Right atrium auricular region (tissue), 2 donors: ENCODE results near the gene PDE10A. TPM values are rescaled to one million over a fixed set of nuclear protein-coding genes. Genes with fewer than 3 reads are reported as not detected.

Source experiments
- DNase-seq: peaks from one replicate; pipeline ENCODE4 v3.0.0-alpha.2; 2019; ENCODE audit warnings: low spot score
- H3K27ac ChIP-seq, 2 donors: fragments of 200-600 bp; sonication (generic); 1 replicate in 1 of 2; 2 replicates in 1 of 2; pipeline ENCODE4 v1.5.1; 2016 to 2019
- H3K27me3 ChIP-seq, 2 donors: fragments of 200-600 bp; sonication (generic); one replicate each; pipeline versions ENCODE4 v1.5.1 to v1.6.0; 2017 to 2019
- H3K36me3 ChIP-seq: fragments of 200-600 bp; sonication (generic); one replicate; pipeline ENCODE4 v1.5.1; 2016
- H3K4me1 ChIP-seq, 2 donors: fragments of 200-600 bp; sonication (generic); one replicate each; pipeline versions ENCODE4 v1.5.1 to v1.6.0; 2017 to 2019
- H3K4me3 ChIP-seq, 2 donors: fragments of 200-600 bp; sonication (generic); 1 replicate in 1 of 2; 2 replicates in 1 of 2; pipeline ENCODE4 v1.5.1; 2017 to 2019; ENCODE audit warnings: mild to moderate bottlenecking in 1 of 2, moderate library complexity in 1 of 2
- H3K9me3 ChIP-seq, 2 donors: fragments of 200-600 bp; sonication (generic); one replicate each; pipeline ENCODE4 v1.5.1; 2019
- total RNA-seq, 2 donors: library from RNA; depleted of rRNA; stranded (reverse); fragments of >200 nt; gene quantifications; one replicate each; pipeline ENCODE4 v1.1.0, GENCODE V29; 2016
- TF ChIP-seq, protein P1 (sequence below), 2 donors: fragments of 200-600 bp; sonication (generic); IDR thresholded peaks; one replicate each; pipeline ENCODE4 v1.5.1; 2019; ENCODE audit warnings: antibody characterized with exemption in 2 of 2

PDE10A gene
- total RNA-seq, 2 donors from 2014 or later = 3.6 to 4.3 TPM

DNA sequence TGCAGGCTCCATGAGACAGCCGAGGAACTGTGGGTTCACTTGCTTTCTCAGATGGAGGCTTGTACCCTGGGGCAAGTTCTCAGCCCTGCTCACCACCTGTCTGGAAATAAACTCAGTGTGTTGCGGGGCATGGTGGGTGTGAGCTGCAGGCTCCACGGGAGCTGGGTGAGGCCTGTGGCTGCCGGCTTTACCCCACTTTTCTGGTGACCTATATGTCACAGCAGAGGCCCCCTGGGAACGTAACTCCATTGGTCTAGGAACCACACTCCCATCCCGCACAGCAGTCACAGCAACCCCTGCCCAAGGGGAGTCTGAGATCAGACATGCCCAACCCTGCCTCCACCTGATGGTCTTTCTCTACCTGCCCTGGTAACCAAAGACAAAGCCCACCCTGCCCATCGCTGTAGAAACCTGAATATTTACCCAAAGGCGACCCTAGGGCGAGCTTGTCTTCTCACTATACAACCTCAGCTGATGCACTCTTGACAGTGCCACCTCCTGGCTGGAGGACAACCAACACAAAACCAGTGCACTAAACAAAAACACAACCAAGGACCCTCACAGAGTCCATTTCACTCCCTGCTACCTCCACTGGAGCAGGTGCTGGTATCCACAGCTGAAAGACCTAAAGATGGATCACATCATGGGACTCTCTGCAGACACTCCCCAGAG lies 174.3 kb downstream of the PDE10A start:
- H3K4me3 ChIP-seq = no peak overlapping the region
- TF ChIP-seq, protein P1, sequence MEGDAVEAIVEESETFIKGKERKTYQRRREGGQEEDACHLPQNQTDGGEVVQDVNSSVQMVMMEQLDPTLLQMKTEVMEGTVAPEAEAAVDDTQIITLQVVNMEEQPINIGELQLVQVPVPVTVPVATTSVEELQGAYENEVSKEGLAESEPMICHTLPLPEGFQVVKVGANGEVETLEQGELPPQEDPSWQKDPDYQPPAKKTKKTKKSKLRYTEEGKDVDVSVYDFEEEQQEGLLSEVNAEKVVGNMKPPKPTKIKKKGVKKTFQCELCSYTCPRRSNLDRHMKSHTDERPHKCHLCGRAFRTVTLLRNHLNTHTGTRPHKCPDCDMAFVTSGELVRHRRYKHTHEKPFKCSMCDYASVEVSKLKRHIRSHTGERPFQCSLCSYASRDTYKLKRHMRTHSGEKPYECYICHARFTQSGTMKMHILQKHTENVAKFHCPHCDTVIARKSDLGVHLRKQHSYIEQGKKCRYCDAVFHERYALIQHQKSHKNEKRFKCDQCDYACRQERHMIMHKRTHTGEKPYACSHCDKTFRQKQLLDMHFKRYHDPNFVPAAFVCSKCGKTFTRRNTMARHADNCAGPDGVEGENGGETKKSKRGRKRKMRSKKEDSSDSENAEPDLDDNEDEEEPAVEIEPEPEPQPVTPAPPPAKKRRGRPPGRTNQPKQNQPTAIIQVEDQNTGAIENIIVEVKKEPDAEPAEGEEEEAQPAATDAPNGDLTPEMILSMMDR (IDR thresholded peaks at IDR 0.05) = no peak
- H3K4me1 ChIP-seq = no peaks in the 10 kb centered on the region

DNA sequence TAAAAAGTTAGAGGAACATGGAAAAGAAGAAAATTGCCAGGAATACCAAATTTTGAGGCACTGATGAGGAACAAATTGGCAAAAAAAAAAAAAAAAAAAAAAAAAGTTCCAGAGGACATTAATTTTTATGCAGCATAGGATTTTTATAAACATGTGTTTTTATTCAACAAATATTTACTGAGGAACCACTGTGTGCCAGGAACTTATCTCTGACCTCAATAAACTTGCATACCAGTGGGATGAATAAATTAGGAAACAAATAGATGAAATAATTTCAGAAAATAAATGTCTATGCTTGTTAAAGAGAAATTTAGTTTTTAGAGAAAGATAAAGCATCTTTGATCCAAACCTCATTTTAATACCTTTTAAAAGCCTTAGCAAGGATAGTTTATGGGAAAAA lies 175.1 kb downstream of the PDE10A start:
- no peak overlapping the region for H3K4me3 ChIP-seq
- H3K9me3 ChIP-seq = no peaks in the 10 kb centered on the region
- TF ChIP-seq, protein P1 (IDR thresholded peaks at IDR 0.05) = no peak
- no peaks in the 10 kb centered on the region for H3K27me3 ChIP-seq
- H3K36me3 ChIP-seq = no peaks in the 10 kb centered on the region
- DNase-seq = no peak
- no peak overlapping the region for H3K27ac ChIP-seq
- no peaks in the 10 kb centered on the region for H3K4me1 ChIP-seq

More for the DNA sequence above, 174.3 kb downstream of the PDE10A start:
- Histone ChIP-seq H3K27ac (no peak overlapping the region), H3K36me3 (no peaks in the 10 kb centered on the region), H3K9me3 (no peaks in the 10 kb centered on the region), H3K27me3 (no peaks in the 10 kb centered on the region)
- DNase-seq = no peak

DNA sequence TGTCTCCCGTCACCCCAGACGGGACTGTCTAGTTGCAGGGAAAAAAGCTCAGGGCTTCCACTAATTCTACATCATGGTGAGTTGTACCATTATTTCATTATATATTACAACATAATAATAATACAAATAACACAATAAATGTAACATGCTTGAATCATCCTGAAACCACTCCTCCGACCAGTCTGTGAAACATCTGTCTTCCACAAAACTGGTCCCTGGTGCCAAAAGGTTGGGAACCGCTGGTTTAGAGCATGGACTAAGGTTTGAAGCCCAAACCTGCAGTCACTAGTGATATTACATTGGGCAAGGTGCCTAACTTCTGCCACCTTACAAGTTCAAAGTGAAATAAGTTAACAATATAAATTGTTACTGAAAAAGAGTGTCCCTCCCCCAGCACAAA lies 175.7 kb downstream of the PDE10A start:
- Histone ChIP-seq H3K9me3 (no peaks in the 10 kb centered on the region), H3K27ac (no peak overlapping the region), H3K4me3 (no peak overlapping the region), H3K36me3 (no peaks in the 10 kb centered on the region), H3K4me1 (no peaks in the 10 kb centered on the region), H3K27me3 (no peaks in the 10 kb centered on the region)
- TF ChIP-seq, protein P1 (IDR thresholded peaks at IDR 0.05) = no peak
- no peak for DNase-seq

DNA sequence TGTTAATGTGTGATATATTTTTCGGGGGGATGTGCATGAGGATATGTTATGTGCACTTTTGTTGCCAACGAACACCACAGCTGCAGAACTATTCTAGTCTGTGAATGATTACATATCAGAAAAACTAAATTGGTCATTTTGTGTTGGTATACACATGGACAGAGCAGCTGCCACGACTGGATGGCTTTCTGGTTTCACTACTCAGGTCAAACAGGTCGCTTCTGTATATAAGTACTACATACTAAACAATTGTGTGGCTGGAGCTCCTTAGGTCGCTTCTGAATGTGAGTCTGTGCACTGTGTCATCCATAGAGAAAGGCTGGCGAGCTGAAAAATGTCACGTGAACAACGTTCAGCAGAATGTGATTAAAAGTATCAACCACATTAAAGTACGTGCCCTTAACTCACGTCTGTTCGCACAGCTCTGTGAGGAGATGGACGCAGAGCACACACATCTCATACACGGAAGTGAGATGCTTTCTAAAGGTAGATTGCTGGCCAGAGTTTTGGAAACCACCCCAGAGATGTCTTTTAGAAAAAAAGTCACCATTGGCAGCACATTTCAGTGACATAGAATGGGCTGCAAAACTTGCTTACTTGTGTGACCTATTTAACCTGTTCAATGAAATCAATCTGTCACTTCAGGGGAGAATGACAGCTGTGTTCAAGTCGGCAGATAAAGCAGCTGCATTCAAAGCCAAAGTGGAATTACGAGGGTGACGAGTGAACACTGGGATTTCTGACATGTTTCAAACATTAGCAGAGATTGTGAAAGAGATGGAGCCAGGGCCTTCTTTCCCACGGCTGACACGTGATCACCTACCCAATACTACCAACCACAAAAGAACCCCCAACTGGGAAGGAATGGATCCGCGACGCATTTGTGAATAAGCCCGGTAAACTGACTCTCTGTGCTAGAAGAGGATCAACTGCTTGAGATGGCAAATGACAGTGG lies 176.6 kb downstream of the PDE10A start:
- Histone ChIP-seq H3K4me1 (no peaks in the 10 kb centered on the region), H3K27me3 (no peaks in the 10 kb centered on the region), H3K4me3 (no peak overlapping the region), H3K27ac (no peak overlapping the region), H3K36me3 (no peaks in the 10 kb centered on the region), H3K9me3 (no peaks in the 10 kb centered on the region)
- TF ChIP-seq, protein P1 (IDR thresholded peaks at IDR 0.05) = no peak
- DNase-seq = no peak

DNA sequence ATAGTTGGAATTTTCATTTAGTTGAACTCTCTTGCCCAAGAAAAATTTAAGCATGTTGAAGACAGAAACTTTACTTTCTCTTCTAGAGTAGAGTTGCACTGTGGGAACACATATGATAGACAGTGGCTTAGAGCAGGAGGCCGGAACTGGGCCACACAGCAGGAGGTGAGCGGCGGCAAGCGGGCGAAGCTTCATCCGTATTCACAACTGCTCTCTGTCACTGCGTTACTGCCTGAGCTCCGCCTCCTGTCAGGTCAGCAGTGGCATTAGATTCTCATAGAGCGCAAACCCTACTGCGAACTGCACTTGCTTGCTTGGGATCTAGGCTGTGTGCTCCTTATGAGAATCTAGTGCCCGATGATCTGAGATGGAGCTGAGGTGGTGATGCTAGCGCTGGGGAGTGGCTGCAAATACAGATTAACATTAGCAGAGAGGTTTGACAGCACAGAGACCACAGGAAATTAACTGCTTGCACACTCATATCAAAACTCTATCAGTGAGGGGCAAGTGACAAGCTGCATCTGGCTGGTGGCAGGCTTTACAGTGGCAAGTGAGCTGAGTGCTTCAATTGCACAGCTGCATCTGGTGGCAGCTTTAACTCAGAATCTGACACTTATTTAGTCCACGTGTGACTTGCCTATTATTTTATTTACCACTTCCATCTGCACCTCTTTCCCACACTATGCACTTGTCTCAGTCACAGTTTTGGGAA lies 178.7 kb downstream of the PDE10A start:
- Histone ChIP-seq H3K27me3 (no peaks in the 10 kb centered on the region), H3K4me3 (no peak overlapping the region), H3K9me3 (no peaks in the 10 kb centered on the region), H3K27ac (no peak overlapping the region), H3K4me1 (no peaks in the 10 kb centered on the region), H3K36me3 (no peaks in the 10 kb centered on the region)
- no peak for DNase-seq
- TF ChIP-seq, protein P1 (IDR thresholded peaks at IDR 0.05) = no peak
